Activated naive CD8-positive, alpha-beta T cell treated with anti-CD3 and anti-CD28 coated beads, Interleukin-2, amount 50 U/mL, for 24 hours (primary cell): ENCODE results near the gene SNCB.

Source experiments
- ATAC-seq: fragments of 150-1000 bp; cut with Tn5 transposase; one replicate; pipeline ENCODE4 v1.10.0; 2021
- DNase-seq: peaks from one replicate; pipeline ENCODE4 v3.0.0; 2021
- H3K27ac Mint-ChIP-seq: one replicate; pipeline ENCODE4 v1.8.0; 2021; ENCODE audit warnings: mild to moderate bottlenecking, mixed read lengths
- H3K27me3 Mint-ChIP-seq: one replicate; pipeline ENCODE4 v1.8.0; 2021; ENCODE audit warnings: mixed read lengths
- H3K36me3 Mint-ChIP-seq: one replicate; pipeline ENCODE4 v1.8.0; 2021; ENCODE audit warnings: low read depth, mixed read lengths
- H3K4me1 Mint-ChIP-seq: one replicate; pipeline ENCODE4 v1.8.0; 2021; ENCODE audit warnings: mixed read lengths
- H3K4me3 Mint-ChIP-seq: one replicate; pipeline ENCODE4 v1.8.0; 2021; ENCODE audit warnings: mild to moderate bottlenecking, moderate library complexity, mixed read lengths
- H3K9me3 Mint-ChIP-seq: one replicate; pipeline ENCODE4 v1.8.0; 2021; ENCODE audit warnings: mixed read lengths

SNCB gene

DNA sequence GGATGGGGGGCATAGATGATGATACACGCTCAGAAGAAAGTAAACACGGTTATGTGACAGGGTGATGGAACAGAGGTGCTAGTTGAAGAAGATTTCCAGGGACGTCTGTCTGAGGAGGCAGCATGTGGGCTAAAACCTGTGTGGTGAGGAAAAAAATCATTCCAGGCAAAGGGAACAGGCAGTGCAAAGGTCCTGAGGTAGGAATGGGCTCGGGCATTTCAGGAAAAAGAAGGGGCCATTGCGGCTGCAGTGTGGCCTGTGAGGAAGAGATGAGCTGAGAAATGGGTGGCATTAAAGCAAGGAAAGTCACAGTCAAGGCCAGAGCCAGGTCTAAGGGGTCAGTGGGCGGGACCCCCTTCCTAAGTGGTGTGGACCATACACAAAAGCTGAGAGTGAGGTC lies 35.2 kb upstream of the SNCB start:
- Mint-ChIP-seq H3K36me3 (no peaks in the 10 kb centered on the region), H3K27me3 (peaks cover 20% of the 10 kb centered on the region), H3K9me3 (no peaks in the 10 kb centered on the region), H3K4me3 (no peak overlapping the region), H3K27ac (no peak overlapping the region), H3K4me1 (peaks cover 3% of the 10 kb centered on the region)
- no peak for DNase-seq
- no peak for ATAC-seq

DNA sequence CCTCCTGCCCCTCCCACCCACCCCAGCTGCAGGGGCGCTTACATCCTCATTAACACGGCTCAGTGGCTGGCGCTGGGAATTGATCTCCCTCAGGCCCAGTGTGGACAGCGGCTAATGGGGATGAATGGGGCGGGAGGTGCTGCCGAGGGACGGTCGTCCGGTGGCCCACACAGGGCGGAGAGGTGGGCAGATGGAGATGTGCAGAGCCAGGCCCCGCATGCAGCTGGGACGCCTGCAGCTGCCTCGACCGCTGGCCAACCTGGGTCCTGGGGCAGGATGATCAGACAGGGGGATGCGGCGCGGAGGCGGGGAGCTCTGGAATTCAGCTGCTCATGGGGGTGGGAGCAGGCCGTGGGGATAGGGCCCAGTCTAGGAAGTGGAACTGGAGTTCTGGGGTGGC lies 34.6 kb upstream of the SNCB start:
- no peaks in the 10 kb centered on the region for H3K9me3 Mint-ChIP-seq
- no peak overlapping the region for H3K4me3 Mint-ChIP-seq
- H3K27ac Mint-ChIP-seq = no peak overlapping the region
- ATAC-seq (no peak), DNase-seq (no peak)
- H3K27me3 Mint-ChIP-seq = peaks cover 20% of the 10 kb centered on the region
- peaks cover 8% of the 10 kb centered on the region for H3K4me1 Mint-ChIP-seq
- H3K36me3 Mint-ChIP-seq = no peaks in the 10 kb centered on the region

DNA sequence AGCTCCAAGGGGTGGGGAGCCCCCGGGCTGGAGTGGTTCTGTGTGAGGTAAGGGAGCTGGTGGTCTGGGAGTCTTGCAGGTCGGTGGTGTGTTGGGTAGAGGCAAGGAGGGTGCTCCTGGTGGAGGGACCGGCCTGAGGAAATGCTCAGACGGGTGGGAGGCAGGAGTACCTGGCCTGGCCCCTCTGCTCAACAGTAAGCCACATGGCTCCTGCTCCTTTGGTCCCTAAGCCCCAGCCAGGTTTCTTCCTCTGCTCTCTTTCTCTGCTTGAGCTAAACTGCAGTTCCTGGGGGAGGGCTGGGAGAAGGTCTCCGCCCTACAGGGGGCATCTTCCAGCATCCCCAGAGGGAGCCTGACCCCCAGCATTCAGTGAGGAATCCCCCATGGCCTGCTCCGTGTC lies 34.1 kb upstream of the SNCB start:
- no peak for ATAC-seq
- H3K9me3 Mint-ChIP-seq = no peaks in the 10 kb centered on the region
- H3K36me3 Mint-ChIP-seq = no peaks in the 10 kb centered on the region
- no peak overlapping the region for H3K27ac Mint-ChIP-seq
- peaks cover 20% of the 10 kb centered on the region for H3K27me3 Mint-ChIP-seq
- DNase-seq = no peak
- H3K4me3 Mint-ChIP-seq = no peak overlapping the region
- peaks cover 10% of the 10 kb centered on the region for H3K4me1 Mint-ChIP-seq

DNA sequence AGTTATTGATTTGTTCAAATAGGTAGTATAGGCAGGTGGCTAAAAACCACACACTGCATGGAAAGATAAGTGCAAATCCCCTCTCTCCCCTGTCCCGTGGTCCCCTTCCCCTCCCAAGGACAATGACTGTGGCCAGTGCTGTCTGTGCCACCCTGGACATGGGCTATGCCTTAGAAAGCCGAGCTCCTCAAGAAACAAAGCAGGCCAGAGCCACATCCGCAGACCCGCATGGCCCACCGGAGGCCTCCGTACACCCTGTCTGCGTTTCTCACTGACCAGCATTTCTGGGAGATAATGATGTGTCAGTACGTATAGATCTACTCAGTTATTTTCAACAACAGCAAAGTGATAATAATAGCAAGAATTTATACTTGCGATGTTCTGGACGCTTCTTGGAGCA lies 33.2 kb upstream of the SNCB start:
- H3K4me3 Mint-ChIP-seq = no peak overlapping the region
- H3K4me1 Mint-ChIP-seq = peaks cover 19% of the 10 kb centered on the region
- no peak for DNase-seq

DNA sequence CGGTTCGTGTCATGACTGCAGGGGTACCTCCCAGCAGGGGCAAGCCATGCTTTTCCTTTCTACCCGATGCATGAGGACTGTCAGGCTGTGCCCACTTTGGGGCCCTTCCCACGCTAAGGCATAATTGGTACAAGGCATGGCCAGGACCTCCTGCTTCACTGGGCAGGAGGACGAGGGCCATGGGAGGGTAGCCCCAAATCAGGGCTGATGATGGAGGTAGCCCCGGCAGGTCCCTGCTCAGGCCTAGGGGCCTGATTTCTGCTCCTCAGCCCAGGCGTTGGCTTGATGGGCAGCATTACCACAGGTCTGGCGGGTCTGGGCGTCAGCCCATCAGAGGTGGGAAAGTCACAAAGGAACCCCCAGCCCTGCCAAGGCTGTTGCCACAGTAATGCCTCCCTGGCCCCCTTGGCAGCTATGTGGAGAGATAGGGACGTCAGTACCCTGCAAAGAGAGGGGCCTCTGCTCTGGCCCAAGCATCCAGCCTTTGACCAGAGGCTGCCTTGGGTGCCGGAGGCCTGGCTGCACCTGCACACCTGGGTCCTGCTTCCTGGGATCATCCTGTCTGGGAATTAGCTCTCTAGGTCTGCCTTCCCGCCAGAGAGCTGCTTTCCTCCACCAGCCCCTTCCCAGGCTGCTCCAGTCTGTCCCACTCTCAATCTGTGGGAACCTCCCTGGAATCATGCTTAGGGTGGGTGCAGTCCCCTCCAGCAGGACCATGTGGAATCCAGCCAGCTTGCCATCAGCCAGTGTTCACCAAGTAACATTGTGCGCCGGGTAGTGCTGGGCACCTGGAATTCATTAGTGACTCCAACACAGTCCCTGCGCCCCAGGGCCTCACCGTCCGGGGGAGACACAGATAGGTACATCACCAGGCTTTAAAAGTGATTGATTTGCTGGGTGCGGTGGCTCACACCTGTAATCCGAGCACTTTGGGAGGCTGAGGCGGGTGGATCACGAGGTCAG lies 32.3 kb upstream of the SNCB start:
- DNase-seq (no peak), ATAC-seq (no peak)
- no peaks in the 10 kb centered on the region for H3K9me3 Mint-ChIP-seq
- peaks cover 28% of the 10 kb centered on the region for H3K4me1 Mint-ChIP-seq
- no peaks in the 10 kb centered on the region for H3K36me3 Mint-ChIP-seq
- H3K27ac Mint-ChIP-seq = no peak overlapping the region
- peaks cover 12% of the 10 kb centered on the region for H3K27me3 Mint-ChIP-seq
- H3K4me3 Mint-ChIP-seq = no peak overlapping the region

More for the DNA sequence above, 33.2 kb upstream of the SNCB start:
- H3K27ac Mint-ChIP-seq = no peak overlapping the region
- ATAC-seq = no peak
- no peaks in the 10 kb centered on the region for H3K9me3 Mint-ChIP-seq
- H3K36me3 Mint-ChIP-seq = no peaks in the 10 kb centered on the region
- H3K27me3 Mint-ChIP-seq = peaks cover 18% of the 10 kb centered on the region

DNA sequence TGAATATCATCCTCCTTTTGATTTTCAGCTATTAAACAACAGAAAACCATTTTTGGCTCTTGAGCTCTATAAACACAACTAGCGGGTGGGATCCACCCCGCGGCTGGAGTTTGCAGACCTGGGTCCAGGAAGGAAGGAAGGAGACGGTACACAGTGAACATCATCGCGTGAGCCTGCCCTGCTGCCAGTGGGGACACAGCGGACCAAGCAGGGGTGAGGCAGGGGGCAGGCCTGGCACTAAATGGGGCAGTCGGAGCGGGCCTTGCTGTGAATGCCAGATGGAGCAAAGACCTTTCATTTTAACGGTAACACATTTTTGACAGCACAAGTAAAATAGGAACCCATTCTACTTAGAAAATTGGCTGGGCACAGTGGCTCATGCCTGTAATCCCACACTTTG lies 31.3 kb upstream of the SNCB start:
- Mint-ChIP-seq H3K27me3 (peaks cover 9% of the 10 kb centered on the region), H3K4me1 (peaks cover 29% of the 10 kb centered on the region), H3K27ac (no peak overlapping the region), H3K36me3 (no peaks in the 10 kb centered on the region), H3K4me3 (no peak overlapping the region), H3K9me3 (no peaks in the 10 kb centered on the region)
- no peak for ATAC-seq
- no peak for DNase-seq

DNA sequence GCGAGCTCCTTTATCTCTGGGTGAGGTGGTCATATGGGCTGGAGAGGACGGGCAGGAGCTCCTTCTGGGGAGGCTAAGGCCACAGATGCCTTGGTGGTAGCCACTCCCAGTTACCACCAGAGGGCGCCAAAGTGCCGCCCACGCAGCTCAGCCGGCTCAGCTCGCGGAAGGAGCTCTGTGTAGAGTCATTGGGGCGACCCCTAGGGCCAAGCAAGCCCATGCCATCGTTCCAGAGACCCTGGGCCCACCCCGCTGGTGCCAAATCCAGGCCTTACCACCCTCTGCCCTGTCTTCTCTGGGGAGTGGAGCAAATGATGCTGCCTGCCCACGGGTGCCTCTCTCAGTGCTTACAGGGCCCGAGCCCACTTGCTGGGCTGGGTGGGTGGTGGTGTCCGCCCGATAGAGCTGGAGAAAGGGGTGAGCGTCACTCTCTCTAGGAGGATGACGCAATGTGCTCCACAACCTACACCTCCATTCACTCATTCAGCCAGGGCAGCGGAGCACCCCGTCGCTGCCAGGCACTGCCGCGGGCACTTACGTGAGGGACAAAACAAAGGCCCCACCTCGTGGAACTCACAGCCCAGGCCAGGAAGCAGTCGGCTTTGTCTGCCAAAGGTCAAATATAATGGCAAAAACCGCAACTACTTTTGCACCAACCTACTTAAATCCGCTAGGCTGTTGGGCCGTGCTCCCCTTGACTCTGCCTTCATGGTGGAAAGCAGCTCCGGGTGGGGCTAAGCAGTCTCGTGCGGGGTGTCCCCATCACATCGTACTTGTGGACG lies 30.7 kb upstream of the SNCB start:
- H3K27me3 Mint-ChIP-seq = peaks cover 6% of the 10 kb centered on the region
- H3K27ac Mint-ChIP-seq = no peak overlapping the region
- H3K4me1 Mint-ChIP-seq = peaks cover 29% of the 10 kb centered on the region
- ATAC-seq (peak; percentile 73), DNase-seq (peak; percentile 85)
- peaks cover 2% of the 10 kb centered on the region for H3K36me3 Mint-ChIP-seq
- H3K4me3 Mint-ChIP-seq = no peak overlapping the region
- no peaks in the 10 kb centered on the region for H3K9me3 Mint-ChIP-seq

DNA sequence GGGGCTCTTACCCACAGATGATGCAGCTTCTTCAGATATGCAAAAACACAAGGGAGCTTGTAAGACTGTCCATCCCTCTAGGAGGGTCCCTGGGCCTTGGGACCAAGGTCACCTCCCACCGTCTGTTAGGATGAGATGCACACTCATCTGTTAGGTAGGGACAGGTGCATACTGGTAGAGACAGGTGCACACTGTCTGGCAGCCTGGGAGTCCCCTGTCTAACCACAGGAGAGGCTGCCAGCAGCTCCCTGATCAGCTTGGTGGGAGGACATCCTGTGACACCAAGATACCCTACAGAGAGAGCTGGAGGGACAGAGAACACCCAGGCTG lies 30.2 kb upstream of the SNCB start:
- Mint-ChIP-seq H3K27ac (no peak overlapping the region), H3K4me3 (no peak overlapping the region), H3K36me3 (peaks cover 2% of the 10 kb centered on the region), H3K9me3 (no peaks in the 10 kb centered on the region), H3K4me1 (peaks cover 29% of the 10 kb centered on the region), H3K27me3 (peaks cover 6% of the 10 kb centered on the region)
- ATAC-seq (peak; percentile 22), DNase-seq (no peak)

DNA sequence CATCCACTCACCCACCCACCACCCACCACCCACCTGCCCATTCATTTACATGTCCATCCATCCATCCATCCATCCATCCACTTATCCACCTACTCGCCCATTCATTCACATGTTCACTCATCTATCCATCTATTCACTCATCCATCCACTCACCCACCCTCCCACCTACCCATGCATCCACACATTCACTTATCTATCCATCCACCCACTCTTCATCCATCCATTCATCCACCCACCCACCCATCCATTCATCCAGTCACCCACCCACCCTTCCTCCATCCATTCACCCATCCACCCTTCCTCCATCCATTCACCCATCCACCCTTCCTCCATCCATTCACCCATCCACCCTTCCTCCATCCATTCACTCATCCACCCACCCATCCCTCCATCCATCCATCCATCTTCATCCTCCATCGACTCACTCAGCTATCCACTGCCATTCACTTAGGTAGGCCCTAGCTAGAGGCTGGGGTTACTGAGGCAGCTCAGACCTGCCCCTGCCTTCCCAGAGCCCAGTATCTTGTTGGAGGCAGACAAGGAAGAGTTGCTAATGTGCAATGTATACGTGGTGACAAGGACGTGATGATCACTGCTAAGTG lies 29.6 kb upstream of the SNCB start:
- no peak for ATAC-seq
- no peaks in the 10 kb centered on the region for H3K9me3 Mint-ChIP-seq
- peaks cover 2% of the 10 kb centered on the region for H3K36me3 Mint-ChIP-seq
- peaks cover 32% of the 10 kb centered on the region for H3K4me1 Mint-ChIP-seq
- no peak for DNase-seq
- H3K4me3 Mint-ChIP-seq = no peak overlapping the region
- no peak overlapping the region for H3K27ac Mint-ChIP-seq
- H3K27me3 Mint-ChIP-seq = peaks cover 6% of the 10 kb centered on the region

DNA sequence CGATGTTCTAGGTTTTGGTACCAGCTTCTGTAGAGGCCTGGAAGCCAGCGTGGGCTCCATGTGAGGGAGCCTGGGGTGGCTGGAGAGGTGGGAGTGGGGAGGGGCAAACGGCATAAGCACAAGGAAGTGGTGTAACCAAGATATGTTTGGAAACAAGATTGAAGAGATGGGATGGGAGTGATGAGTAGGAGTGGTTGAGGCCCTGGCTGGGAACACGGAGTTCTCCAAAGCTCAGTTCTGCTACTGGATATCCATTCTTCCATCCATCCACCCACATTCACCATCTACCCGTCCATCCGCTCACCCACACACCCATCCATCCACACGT lies 29.1 kb upstream of the SNCB start:
- ATAC-seq (no peak), DNase-seq (no peak)
- Mint-ChIP-seq H3K27ac (no peak overlapping the region), H3K36me3 (peaks cover 2% of the 10 kb centered on the region), H3K4me3 (no peak overlapping the region), H3K27me3 (peaks cover 6% of the 10 kb centered on the region), H3K4me1 (peaks cover 35% of the 10 kb centered on the region), H3K9me3 (no peaks in the 10 kb centered on the region)

DNA sequence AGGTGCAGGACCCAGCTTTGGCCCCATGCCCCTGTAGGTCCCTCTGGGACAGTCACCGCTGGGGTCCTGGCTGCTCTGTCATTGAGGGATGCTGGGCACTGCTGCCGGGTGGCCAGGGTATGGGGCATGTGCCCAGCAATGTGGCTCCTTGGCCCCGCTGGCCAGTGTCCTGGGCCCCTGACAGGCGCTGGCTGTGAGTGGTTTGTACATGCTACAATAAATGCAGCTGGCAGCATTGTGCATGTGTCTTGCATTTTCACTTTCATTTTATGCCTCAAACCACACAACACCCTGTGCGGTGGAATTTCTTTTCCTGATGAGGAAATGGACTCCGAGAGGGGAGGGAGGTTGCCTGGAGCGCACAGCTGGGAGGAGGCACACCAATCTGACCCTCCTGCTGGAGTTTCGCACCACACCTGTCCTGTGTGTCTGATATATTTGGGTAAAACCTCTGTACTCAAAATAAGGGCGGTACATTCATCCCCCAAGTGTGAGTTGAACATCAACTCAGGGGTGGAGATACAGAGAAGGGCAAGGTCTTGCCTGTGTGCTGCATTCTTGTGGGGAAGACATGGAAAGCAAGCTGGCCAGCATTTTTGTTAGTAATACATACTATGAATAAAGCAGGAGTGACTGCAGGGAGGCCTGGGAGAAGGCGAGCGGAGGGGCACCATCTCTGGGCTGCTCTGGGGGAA lies 28.6 kb upstream of the SNCB start:
- DNase-seq (no peak), ATAC-seq (no peak)
- H3K27me3 Mint-ChIP-seq = peaks cover 2% of the 10 kb centered on the region
- peak overlapping the region; percentile 34 for H3K4me3 Mint-ChIP-seq
- peaks cover 39% of the 10 kb centered on the region for H3K4me1 Mint-ChIP-seq
- no peak overlapping the region for H3K27ac Mint-ChIP-seq
- peaks cover 2% of the 10 kb centered on the region for H3K36me3 Mint-ChIP-seq
- H3K9me3 Mint-ChIP-seq = no peaks in the 10 kb centered on the region

DNA sequence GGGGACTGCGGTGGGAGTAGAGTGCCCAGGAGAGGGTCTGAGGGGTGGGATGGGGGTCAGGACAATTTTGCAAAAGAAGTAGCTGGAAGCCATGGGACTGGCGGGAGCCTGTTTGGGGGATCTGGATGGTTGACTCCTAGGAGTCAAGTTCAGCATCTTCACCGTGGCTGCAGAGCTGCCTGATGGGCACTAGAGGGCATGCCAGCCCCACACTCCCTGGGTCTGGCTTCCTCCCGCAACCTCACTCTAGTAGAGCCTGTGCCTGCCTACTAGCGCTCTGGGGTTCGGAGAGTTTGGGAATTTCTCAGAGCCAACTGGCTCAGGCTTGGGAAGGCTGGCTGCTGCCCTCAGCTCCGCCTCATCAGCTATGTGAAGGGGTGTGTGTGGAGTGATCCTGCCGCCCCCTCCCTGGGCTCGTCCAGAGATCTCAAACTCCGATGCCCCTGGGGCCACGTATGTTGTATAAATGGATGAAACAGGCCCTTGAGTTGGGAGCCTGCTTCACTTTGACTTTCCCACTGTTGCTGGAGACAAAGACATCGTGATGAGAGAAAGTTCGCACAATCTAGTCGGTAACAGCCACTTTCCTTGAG lies 27.8 kb upstream of the SNCB start:
- ATAC-seq (peak; percentile 53), DNase-seq (peak; percentile 74)
- Mint-ChIP-seq H3K27ac (no peak overlapping the region), H3K4me3 (peak overlapping the region; percentile 21), H3K36me3 (peaks cover 6% of the 10 kb centered on the region), H3K9me3 (no peaks in the 10 kb centered on the region), H3K27me3 (no peaks in the 10 kb centered on the region), H3K4me1 (peaks cover 47% of the 10 kb centered on the region)

DNA sequence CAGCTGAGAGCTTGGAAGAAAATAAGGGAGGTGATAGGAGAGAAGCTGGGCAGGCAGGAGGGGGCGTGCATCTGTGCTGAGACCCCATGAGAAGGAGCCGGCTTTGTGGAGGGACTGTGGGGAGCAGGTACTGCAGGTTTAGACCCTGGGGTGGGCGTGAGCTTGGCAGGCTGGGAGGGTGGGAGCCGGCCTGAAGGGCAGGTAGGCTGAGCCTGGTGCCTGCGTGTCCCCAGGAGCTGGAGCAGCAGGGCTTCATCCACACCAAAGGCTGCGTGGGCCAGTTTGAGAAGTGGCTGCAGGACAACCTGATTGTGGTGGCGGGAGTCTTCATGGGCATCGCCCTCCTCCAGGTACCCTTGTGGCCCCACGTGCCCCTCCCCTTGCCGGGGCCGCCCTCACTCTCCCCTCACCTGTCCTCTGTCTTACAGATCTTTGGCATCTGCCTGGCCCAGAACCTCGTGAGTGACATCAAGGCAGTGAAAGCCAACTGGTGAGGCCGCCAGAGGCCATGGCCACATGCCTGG lies 26.2 kb upstream of the SNCB start:
- Mint-ChIP-seq H3K9me3 (no peaks in the 10 kb centered on the region), H3K27me3 (no peaks in the 10 kb centered on the region), H3K36me3 (peaks cover 6% of the 10 kb centered on the region), H3K4me3 (no peak overlapping the region), H3K27ac (no peak overlapping the region), H3K4me1 (peaks cover 63% of the 10 kb centered on the region)
- no peak for ATAC-seq
- no peak for DNase-seq

DNA sequence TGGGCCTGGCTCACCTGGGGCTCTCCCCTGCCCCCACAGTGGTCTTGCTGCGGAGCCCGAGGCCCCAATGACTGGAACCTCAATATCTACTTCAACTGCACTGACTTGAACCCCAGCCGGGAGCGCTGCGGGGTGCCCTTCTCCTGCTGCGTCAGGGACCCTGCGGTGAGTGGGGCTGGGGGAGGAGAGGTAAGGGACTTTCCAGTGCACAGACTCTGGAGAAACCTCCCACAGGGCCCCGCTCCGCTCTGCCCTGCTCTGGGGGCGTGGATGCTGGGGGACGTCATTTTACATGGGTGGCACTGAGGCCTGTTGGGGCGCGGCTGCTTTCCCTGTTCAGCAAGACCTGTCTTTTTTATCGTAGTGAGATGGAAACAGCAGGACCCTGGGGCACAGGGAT lies 24.5 kb upstream of the SNCB start:
- no peak for DNase-seq
- H3K4me1 Mint-ChIP-seq = peaks cover 69% of the 10 kb centered on the region
- H3K4me3 Mint-ChIP-seq = no peak overlapping the region
- H3K36me3 Mint-ChIP-seq = peaks cover 6% of the 10 kb centered on the region
- H3K9me3 Mint-ChIP-seq = no peaks in the 10 kb centered on the region
- no peak overlapping the region for H3K27ac Mint-ChIP-seq
- H3K27me3 Mint-ChIP-seq = peaks cover 2% of the 10 kb centered on the region
- no peak for ATAC-seq
